ENCODE measurements around the gene LYRM9.
"Not testable (repeated sequence)": the region's sequence is repeated elsewhere in the genome, so short reads cannot be mapped to it uniquely, and the experiment has no call there.

Gene LYRM9

DNA sequence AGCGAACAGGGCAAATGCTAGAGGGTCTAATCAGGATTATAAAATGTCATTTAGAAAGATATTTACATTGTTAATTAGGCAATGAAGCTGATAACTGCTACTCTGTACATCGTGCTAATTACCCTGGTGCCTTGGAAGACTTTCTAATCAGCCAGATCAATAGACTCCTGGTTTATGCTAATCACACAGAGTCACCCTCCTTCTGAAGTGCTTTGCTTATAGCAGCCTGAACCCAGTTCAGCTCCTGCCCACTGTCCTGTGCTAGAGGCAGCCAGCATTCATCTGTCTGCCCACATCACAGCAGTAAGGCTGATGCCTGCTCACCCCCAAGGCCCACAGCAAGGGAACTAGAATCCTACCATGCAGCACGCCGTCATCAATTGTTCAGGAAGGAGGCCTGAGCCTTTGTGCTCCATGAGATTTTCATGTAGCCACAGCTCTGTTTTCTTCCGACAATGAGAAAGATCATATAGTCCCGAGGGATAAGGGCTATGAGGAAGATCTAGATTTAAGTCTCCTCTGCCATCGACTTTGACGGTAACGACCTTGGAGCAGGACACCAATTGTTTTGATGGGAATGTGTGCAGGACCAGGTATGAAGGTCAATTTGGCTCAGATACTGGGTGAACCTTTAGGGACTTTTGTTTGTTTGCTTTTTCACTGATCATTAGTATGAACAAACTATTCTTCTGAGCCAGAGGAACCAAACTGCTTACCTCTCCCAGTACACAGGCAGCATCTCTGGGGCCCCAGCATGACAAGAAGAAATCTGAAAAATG, 12.5 kb upstream of the LYRM9 start:
- no peak for DNase-seq

DNA sequence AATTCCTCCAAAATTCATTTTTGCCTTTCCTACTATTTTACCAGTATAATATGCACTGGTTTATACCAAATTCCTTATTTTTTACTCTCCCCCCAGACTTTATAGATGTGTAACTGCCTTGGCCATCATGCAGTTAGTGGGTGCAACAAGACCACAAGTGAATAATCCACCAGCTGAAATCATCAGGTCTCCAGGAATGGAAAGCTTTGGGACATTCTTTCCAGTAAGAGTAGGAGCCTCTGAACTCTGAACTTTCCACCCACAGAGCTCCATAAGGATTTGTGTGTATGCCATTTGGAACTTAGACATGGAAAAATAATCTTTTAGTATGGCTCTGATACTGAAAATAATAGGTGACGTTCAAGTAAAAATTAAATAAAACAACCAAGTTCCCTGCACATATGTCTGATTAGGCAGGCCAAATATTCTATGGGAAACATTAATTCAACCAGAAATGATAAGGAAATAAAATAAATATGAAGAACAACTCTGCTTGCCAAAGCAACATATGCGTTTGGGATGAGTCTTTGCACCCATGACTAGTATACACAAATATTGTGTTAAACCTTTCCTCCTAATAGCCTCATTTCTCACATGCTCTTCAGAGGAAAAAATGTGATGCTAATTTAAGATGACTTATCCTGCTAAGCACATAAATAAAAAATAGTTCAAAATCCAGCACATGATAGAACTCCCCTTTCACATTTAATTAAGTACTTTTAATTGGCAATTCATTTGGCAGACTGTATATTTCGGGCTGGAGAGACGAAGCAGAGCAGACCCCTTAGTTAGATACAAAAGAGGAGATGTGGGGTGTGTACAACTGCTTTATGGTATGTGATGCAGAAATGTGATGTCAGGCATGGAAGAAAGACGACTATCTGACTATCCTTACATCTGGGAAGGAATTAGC, 11.6 kb upstream of the LYRM9 start:
- DNase-seq = no peak

DNA sequence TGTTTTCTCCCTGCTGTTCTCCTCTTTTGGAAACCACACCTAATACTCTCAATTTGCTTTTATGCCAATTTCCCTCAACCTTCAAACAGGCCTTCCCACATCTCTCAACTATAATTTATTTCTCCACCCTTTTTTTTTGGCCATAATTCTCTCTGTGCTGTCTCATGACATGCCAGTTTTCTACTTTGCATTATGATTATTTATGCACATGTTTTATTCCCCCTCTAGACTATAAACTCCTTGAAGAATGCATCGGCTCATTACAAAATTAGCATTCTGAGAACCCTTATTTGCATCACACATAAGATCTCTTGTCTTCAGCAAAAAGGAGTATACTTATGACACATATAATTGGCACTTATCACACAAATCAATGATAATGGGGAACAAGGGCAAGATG, 10.9 kb upstream of the LYRM9 start:
- no peak for DNase-seq

DNA sequence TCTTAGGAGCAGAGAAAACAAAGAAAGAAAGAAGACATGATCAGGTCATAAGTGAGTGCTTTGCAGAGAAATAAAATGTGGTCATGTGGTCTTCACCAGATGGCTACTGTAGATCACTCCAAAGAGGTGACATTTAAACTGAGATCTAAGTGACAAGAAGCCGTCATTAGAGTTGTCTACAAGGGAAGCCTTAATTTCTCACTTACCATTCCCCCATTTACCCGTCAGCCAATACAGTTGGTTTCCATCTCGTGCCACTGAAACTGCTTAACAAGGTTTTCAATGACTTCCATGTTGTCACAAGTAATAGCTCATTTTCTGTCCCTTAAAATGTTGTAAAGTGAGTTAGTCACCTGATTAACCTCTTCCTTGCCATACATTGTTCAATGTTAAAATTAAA, 6.4 kb upstream of the LYRM9 start:
- no peak for DNase-seq

DNA sequence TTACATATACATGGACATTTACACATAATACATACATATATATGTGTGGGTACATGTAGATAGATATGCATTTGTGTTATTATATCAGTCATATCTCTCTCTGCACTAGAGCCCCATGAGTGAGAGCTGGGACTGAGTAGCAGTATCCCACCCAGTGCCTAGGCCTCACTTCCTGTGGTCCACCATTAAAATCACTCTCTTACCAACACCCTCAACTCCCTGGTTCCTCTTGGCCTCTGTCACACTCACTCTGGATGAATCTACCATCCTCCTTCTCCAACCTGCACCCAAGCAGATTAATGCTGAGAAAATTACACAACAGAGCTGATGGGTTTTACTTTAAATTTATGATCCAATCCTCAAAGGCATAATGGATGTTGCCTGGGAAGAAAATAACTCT, 4.9 kb upstream of the LYRM9 start:
- no peak for DNase-seq

DNA sequence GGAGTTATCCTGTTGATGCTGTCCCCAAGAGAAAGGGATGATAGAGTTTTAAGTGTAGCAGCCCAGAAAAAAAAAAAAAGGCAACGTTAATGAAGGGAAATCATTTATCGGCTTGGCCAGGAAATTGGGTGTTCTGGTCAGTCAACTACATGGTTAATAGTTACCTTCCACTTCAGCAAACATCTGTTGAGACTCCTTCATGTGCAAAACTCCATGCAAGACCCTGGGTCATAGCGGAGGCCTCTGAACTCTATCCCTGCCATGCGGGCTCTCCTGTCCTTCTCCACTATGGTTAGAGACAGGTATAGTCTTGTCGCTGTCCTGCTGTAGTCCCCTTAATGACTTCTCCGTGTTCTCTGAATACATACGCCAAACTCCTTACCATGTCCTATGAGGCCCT, 3.5 kb upstream of the LYRM9 start:
- DNase-seq = no peak

DNA sequence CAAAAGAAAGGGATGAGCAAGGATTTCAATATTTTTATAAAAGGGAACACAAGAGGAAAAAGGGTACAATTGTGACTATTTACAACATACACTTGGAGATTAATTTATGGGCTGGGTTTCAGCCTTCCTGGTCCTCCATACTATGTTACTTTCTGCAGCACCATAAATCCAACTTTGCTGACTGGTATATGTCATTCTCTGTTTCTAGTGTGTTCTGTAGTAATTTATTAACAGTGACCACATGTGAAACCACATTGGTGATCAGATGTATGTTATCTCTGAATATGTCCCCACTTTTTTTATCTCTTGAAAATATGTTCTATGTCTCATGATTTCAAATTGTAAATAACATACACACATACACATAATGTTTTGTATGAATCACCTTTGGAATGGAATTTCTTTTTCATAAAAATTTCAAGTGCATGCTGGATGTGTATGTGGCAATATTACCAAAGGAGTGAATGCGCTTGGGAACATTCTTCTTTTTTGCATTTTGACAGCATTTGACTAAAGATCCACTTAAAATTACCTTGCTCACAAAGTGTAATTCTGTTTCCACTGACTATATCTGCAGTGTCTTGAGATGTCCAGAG, 2.9 kb upstream of the LYRM9 start:
- DNase-seq = no peak

DNA sequence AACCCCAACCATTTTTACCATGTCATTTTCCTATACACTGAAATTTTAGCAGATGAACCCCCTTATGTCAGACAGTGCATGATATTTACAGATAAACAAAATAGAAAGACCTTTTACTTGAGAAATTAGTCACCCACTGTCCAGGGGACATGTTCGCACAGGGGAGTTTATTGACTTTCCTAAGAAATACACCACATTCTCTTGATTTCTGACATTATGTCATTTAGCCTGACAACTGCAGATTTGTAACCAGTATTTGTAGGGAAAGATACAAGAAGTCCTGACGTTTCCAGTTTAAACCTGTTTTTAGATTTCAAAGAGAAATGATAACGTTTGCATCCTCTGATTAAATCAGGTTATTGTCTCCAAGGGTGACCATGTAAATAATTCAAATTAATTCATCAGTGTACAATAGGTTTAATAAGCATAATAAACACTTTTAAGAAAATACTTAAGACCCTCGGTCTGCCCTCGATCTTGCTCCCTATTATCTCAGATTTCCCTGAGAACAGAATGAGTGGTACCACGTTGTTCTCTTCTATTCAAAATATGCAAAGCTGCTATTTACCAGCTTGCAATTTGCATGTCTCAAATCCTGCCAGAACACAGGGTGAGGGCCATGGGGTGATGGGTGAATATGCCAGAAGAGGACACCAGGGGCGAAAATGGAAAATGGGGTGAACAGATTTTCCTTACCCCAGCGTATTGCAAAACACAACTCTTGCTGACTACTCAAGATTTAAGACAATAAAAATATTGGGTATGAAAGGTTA, 2.1 kb upstream of the LYRM9 start:
- no peak for DNase-seq

DNA sequence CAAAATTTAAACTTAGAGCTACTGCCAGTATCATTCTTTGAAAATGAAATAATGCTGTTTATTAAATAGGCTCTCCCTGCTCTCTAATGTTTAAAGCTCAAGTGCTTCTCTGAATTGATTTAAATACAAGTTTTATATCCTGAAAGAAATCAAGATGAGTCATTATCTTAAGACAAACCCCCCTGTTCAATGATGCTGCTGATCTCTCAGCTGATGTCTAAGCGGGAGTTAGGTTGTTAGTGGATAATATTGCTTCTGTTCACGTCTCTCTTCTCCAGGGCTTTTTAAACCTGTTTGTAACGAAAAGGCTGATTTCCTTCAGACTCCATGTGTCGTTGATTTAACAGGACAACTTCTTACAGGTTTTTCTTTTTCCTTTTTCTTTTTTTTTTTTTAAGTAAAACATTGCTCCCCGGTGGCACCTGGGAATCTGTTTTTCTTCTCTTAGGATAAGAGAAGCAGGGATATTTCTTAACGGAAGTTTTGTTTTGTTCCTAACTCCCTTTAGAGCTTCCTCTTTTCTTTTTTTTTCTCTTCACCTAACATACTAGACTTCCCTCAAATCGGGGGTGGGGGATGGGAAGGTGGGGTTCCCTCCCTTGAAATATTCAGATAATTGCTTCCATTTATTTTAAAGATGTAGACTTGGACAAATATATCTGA, 807 bp upstream of the LYRM9 start:
- peak in 1 of 2 donors; percentile 49 for DNase-seq

DNA sequence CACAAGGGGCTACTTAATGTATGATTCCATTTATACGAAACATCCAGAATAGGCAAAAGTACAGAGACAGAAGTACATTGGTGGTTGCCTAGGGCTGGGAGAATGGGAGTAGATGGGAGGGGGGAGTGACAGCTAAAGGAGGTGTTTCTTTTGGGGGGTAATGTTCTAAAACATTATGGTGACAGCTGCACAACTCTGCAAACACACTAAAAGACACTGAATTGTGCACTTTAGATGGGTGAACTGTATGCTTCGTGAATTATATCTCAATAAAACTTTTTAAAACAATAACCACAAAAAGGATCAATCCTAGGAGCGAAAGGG, 661 bp downstream of the LYRM9 start:
- DNase-seq = no peak

DNA sequence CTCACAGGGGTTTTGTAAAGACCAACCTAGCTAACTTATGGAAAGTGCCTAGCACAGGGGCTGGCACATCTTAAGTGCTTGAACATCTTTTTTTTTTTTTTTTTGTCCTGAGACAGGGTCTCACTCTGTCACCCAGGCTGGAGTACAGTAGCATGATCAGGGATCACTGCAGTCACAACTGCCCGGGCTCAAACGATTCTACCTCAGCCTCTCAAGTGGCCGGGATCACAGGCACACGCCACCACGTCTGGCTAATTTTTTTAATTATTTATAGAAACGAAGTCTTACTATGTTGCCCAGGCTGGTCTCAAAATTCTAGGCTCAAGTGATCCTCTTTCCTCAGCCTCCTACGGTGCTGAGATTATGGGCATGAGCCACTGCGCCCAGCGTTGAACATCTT, 1.3 kb downstream of the LYRM9 start:
- no peak for DNase-seq

DNA sequence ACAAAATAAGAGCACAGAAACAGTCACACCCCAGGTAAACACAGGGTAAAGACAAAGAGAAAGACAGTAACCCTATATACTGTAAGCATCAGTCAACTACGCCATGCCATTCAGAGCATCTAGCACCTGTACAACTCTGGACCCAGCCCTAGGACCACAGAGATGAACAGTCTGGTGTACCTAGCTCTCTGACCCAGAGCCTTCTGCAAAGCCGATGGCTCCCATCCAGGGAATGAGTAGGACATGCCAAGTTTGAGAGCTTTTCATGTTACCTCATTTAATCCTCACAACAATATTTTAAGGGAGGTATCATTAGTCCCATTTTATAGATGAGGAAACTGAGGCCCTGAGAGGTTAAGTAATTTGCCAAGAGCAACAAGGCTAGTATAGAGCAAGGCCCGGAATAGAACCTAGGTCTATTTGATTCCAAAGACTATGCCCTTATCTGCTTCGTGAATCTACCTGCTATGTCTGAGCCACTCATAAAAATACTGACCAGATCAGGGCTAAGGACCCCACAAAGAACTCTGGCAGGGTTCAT, 3.4 kb downstream of the LYRM9 start:
- no peak for DNase-seq

DNA sequence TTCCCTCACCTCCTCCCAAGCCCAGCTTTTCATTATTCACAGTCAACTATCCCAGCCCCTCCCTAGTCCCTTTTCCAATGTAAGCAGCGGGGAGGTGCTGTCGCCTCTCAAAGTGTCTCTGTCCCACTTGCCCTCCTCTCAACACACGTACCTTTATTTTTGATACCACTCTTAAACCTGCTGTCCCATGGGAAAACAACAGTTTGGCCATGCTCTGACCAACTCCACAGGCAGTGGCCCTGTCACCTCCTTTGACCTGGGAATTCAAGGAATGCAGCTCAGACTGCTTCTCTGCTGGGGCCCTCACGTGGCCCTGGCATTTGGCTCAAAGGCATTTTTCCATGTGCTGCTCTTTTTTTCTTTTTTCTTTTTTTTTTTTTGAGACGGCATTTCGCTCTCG, 4.2 kb downstream of the LYRM9 start:
- no peak for DNase-seq

DNA sequence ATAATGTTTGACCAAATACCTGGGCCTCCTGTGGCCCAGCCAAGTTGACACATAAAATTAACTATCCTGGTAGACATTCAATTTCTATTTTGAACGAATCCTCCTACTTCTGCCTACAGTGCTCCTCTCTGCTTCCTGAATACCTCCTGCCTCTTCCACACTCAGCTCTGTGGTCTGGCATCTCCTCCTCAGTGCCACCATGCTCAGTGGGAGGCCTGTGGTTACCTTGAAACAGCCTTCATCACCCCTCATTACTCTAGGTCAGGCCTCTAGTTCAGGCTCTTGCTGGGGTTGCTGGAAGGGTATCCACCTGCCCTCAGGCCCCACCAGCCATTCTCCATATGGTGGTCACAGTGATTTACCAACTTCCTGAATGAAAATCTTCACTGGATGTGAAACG, 5.1 kb downstream of the LYRM9 start:
- DNase-seq = no peak

DNA sequence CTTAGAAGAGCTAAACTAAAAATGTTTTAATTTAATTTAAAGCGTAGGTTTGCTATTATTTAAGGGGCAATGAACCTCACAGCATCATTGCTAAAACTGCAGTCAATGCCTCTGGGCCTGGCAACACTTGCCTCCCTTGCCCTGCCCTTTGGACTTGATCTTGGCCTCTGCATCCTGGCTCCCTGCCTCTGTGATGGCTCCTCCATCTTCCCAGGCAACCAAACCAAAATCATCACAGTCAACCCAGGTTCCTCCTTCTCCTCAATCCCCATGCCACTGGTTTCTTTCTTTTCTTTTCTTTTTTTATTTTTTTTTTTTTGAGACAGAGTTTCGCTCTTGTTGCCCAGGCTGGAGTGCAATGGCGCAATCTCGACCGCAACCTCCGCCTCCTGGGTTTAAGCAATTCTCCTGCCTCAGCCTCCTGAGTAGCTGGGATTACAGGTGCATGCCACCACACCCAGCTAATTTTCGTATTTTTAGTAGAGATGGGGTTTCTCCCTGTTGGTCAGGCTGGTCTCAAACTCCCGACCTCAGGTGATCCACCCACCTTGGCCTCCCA, 6.7 kb downstream of the LYRM9 start:
- not testable (repeated sequence) for DNase-seq

DNA sequence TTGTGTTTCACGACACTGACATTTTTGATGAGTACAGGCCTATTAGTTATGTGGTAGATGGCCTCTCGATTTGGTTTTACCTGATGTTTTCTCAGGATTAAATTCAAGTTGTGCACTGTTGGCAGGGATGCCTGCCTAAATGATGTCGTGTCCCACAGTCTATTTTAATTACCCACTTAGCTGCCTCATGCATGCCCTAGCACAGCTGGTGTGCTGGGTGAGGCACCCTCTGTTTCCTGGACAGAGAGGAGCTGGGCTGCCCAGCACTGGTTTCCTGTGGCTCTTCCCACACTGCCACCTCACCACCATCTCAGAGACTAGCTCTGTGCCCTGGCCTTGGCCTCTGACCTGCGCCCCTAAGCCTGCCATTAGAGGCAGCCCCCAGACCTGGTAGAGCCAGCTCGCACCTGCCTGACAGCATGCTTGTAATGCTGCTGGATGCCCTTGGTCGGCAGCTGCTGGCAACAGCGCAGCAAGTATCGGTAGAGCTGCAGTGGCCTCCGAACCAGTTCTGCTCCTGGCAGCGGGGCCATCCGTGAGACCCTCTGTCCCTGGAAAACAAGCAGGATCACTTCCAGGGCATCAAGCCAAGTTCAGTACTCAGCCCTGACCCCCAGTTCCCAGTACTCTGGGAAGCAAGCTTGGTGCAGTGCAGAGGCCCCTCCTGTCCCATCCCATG, 10.9 kb downstream of the LYRM9 start:
- DNase-seq = no peak

DNA sequence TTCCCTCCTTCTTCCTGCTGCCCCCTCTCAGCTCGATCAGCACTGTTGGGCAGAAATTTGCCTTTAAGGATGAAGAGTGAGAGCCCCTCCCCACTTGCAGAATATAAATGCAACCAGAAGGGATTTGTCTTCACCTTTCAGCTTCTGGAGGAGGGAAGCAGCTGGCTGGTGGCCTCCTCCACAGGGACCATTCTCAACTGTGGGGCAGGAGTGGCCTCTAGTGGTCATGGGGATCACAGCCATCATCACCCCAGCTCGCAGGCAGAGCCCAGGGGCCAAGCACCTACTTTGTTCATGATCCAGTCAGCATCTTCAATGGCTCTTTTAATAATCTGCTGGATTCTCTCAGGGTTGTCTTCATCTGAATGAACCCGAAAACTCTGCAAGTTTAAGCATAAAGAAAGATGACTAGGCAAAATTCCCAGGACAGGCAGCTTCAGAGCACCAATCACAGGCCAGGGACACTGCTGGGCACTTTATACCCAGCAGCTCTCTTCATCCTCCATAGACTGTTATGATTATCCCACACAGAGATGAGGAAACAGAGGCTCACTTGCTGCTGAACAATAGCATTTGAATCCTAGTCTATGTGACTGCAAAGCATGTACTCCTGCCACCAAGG, 13.1 kb downstream of the LYRM9 start:
- DNase-seq = peak; percentile 70 to 71

DNA sequence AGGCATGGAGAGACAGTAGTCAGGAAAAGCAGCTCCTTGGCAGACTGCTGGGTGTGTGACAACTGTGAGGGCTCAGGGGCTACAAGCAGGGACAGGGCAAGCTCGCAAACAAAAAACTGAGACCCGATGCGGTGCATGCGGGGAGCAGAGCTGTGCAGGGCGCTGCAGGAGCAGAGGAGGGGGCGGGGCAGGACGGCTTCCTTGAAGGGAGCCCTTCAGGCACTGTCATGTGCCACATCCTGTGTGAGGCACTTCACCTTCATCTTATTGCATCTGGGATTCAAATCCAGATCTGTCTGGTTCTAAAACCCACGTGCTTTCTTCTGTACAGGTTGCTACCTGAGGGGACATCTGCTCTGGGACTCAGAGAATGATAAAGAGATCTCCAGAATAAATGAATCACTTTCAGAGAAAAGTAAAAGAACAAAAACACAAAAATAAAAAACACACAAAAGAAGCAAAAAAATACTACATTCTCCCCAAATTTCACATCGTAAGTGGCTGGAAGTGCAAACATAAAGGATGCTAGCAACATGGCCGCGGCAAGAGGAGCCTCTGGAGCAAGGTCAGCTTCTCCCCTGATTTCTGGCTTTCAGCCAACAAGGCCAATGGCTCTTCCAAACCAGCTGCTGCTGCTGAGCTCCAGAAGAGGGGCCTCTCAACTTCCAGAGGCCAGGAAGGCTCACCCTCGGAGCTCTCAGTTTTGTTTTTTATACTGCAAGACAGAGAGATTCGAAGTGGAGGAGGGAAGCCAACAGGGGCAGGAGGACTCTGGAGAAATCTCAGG, 14.2 kb downstream of the LYRM9 start:
- DNase-seq = no peak

DNA sequence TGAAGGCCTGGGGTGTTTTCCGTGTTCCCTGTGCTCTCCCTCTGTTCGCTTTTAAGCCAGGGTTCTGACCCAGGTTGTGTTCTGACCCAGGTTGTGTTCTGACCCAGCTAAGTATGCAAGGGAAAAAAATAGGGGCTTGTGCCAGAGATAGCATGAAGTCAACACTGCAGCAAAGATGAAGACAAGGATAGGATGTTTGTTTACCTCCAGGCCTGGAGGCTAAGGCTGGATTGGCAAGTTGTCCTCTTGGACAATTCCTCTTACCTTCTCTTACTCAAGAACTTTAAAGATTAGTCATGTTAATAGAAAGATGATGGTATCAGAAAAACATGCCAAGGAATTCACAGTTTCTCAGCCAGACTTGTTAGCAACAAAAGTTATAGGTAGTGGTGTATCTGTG, 19.4 kb downstream of the LYRM9 start:
- no peak for DNase-seq

DNA sequence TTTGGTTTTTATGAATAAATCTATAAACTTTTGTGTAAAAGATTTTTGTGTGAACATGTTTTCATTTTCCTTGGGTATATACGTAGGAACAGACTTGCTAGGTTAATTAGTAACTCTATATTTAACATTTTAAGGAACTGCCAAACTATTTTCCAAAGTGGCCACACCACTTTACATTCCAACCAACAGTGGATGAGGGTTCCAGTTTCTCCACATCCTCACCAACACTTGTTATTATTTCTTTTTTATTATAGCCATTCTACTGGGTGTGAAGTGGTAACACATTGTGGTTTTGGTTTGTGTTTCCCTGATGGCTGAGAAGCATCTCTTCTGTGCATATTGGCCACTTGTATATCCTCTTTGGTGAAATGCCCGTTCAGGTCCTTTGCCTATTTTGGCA, 20.0 kb downstream of the LYRM9 start:
- no peak for DNase-seq

All from hippocampal formation (tissue), 2 donors.